ENCODE data around the gene MCRIP2. TPM values are rescaled to one million over a fixed set of nuclear protein-coding genes. Genes with fewer than 3 reads are reported as not detected.

Gene MCRIP2
- total and polyA plus RNA-seq, 9 of the 15 experiments (the other 6 are each of a cell fraction or from before 2014, with no cell fraction given), result 0.80 to 120 (median 35.2) TPM

DNA sequence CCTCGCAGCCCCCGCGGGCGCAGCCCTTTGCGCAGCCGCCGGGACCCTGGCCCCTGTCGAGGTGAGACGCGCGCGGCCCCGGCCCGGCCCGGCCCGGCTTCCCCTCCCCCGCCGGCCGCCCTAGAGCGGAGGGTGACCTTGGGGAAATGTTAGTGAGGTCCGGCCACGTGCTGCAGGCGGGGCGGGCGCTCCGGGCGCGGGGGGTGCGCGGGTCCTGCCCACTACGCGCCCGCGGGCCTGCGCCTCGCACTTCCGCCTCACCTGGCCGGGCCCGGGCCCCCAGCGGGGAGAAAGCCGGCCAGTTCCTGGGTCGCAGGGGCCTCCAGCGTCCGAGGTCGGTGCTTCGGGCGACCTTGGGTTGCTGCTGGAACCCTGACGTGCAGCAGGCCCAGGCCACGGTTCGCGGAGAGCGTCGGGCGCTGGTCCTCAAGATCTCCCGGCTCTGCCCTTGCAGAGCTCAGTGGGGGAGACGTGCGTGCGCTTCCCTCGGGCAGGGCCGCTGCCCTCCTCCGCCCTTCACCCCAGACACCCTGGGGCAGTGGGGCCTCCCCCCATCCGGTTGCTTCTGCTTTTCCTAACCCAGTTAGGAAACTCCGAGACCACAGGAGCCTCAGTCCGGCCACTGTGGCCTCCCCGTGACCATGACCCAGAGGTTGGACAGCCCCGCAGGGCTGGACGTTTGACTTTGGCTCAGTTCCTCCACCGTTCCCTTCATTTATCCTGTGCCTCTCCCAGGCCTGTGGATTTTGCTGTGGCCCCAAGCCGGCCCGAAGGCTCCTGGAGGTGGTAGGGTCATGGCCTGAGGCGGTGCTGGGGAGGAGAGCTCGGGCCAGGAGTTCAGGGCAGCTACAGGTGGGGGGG, 791 bp downstream of the MCRIP2 start (continued):
- peak; percentile 27; the same call in 1 of the 2 replicates for TF ChIP-seq ZBTB17 (CRISPR knock-in tag; IDR thresholded peaks at IDR 0.05)
- TF ChIP-seq ZNF740 (CRISPR knock-in tag; IDR thresholded peaks at IDR 0.05), result peak; percentile 83
- peak in 1 of 2 experiments; percentile 70; a peak in 2 of 4 replicates for TF ChIP-seq ZNF740 (tag; IDR thresholded peaks at IDR 0.05)
- no peak for TF ChIP-seq ZNF644 (tag; IDR thresholded peaks at IDR 0.05; ENCODE audit: low read depth)
- peak; percentile 41; the same call in 1 of the 2 replicates for TF ChIP-seq EP400 (IDR thresholded peaks at IDR 0.05)
- peak; percentile 20 for TF ChIP-seq CXXC5 (CRISPR knock-in tag; IDR thresholded peaks at IDR 0.05)
- no peak for TF ChIP-seq EHMT2 (IDR thresholded peaks at IDR 0.05)
- TF ChIP-seq ZKSCAN8 (CRISPR knock-in tag; IDR thresholded peaks at IDR 0.05), result no peak
- TF ChIP-seq SUPT5H (IDR thresholded peaks at IDR 0.05), result no peak
- TF ChIP-seq ZNF23 (CRISPR knock-in tag; IDR thresholded peaks at IDR 0.05), result no peak
- no peak for TF ChIP-seq TBL1XR1 (IDR thresholded peaks at IDR 0.05; ENCODE audit: low read length in 2 of 2)
- TF ChIP-seq, protein P1, sequence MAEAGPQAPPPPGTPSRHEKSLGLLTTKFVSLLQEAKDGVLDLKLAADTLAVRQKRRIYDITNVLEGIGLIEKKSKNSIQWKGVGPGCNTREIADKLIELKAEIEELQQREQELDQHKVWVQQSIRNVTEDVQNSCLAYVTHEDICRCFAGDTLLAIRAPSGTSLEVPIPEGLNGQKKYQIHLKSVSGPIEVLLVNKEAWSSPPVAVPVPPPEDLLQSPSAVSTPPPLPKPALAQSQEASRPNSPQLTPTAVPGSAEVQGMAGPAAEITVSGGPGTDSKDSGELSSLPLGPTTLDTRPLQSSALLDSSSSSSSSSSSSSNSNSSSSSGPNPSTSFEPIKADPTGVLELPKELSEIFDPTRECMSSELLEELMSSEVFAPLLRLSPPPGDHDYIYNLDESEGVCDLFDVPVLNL (CRISPR knock-in tag; IDR thresholded peaks at IDR 0.05; ENCODE audit: low read depth), result 0 out of 2 replicates have a peak, but pooled peaks have one; percentile 30
- TF ChIP-seq TARDBP (IDR thresholded peaks at IDR 0.05), result no peak
- TF ChIP-seq RBM39 (optimal IDR thresholded peaks at IDR 0.05; ENCODE audit: low read depth, low read length), result no peak
- TF ChIP-seq ZNF766 (CRISPR knock-in tag; conservative IDR thresholded peaks at IDR 0.05), result 0 out of 2 replicates have a peak, but pooled peaks have one; percentile 2
- TF ChIP-seq, protein P2, sequence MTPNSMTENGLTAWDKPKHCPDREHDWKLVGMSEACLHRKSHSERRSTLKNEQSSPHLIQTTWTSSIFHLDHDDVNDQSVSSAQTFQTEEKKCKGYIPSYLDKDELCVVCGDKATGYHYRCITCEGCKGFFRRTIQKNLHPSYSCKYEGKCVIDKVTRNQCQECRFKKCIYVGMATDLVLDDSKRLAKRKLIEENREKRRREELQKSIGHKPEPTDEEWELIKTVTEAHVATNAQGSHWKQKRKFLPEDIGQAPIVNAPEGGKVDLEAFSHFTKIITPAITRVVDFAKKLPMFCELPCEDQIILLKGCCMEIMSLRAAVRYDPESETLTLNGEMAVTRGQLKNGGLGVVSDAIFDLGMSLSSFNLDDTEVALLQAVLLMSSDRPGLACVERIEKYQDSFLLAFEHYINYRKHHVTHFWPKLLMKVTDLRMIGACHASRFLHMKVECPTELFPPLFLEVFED (CRISPR knock-in tag; conservative IDR thresholded peaks at IDR 0.05), result no peak
- TF ChIP-seq, protein P3, sequence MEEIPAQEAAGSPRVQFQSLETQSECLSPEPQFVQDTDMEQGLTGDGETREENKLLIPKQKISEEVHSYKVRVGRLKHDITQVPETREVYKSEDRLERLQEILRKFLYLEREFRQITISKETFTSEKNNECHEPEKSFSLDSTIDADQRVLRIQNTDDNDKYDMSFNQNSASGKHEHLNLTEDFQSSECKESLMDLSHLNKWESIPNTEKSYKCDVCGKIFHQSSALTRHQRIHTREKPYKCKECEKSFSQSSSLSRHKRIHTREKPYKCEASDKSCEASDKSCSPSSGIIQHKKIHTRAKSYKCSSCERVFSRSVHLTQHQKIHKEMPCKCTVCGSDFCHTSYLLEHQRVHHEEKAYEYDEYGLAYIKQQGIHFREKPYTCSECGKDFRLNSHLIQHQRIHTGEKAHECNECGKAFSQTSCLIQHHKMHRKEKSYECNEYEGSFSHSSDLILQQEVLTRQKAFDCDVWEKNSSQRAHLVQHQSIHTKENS (CRISPR knock-in tag; IDR thresholded peaks at IDR 0.05), result no peak
- TF ChIP-seq NR2C2 (CRISPR knock-in tag; IDR thresholded peaks at IDR 0.05), result no peak
- TF ChIP-seq NR2C2 (tag; IDR thresholded peaks at IDR 0.05), result peak; percentile 86
- TF ChIP-seq ZNF57 (CRISPR knock-in tag; IDR thresholded peaks at IDR 0.05), result no peak
- TF ChIP-seq HMGXB4 (CRISPR knock-in tag; IDR thresholded peaks at IDR 0.05), result peak; percentile 41; the same call in 1 of the 2 replicates
